Brain microvascular endothelial cell (primary cell): ENCODE data around the gene KCNQ1.

Experiments
- DNase-seq: peaks from one replicate; pipeline ENCODE4 v3.0.0-alpha.2; 2020
- H3K27ac ChIP-seq: fragments of 250-450 bp; sonication (Bioruptor Pico); 2 replicates; pipeline ENCODE4 v1.5.1; 2020; ENCODE audit warnings: mild to moderate bottlenecking, moderate library complexity
- H3K27me3 ChIP-seq: fragments of 250-450 bp; sonication (Bioruptor Pico); replicated peaks from 2 replicates; pipeline ENCODE4 v1.5.1; 2020; ENCODE audit warnings: mild to moderate bottlenecking
- H3K36me3 ChIP-seq: fragments of 250-450 bp; sonication (Bioruptor Pico); replicated peaks from 2 replicates; pipeline ENCODE4 v1.5.1; 2020; ENCODE audit warnings: mild to moderate bottlenecking
- H3K4me3 ChIP-seq: 2 replicates; pipeline ENCODE4 v1.5.1; 2011; ENCODE audit warnings: low read depth, mild to moderate bottlenecking, control low read depth, low read length, moderate library complexity
- in situ Hi-C: cut with HindIII; loops from 2 replicates; pipeline ENCODE4 v1.10.0; 2017; ENCODE audit warnings: low sequenced_read_pairs, low pct_ligation_motif_present
- TF ChIP-seq, protein P1 (sequence below): IDR thresholded peaks from 2 replicates; pipeline ENCODE4 v1.5.1; 2011; ENCODE audit warnings: low read depth, mild to moderate bottlenecking, moderate library complexity, low read length, control low read depth, inconsistent platforms; ENCODE audit errors: missing control alignments

KCNQ1 gene

DNA sequence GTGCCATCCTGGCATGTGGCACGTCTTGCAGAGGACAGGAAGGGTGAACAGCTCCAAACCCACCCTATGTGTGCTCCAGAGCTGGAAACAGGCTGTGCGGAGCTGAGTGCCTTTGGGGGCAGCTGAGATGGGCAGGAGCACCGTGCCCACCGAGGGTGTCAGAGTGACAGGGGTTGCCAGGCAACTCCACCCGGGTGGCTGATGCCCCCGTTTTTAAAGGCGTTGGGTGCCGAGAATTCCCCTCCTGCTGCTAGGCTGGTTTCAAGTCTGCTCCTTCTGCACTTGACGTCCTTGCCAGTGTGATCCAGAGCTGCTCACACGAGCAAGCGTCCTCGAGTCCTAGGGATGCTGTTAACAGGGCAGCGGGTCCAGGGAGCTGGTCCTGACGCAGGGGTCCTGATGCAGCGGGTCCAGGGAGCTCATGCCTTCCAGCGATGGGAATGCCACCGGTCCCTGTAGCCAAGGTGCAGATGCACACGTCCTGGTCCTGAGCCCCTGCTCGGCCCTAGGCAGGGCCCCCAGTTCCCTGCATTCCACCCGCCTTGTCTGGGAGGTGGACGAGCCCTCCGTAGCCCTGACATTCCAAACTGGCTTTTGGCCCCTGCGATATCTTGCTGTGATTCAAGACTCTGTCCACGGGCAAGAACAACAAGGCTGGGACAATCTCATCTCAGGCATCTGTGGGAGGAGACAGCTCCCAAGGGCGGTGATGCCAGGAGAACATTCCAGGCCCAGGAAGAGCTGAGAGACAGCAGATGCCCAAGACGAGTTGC lies 4.9 kb downstream of the KCNQ1 start:
- Histone ChIP-seq H3K27me3 (peaks cover 35% of the 10 kb centered on the region), H3K4me3 (no peak overlapping the region), H3K27ac (no peak overlapping the region), H3K36me3 (no peaks in the 10 kb centered on the region)
- no peak for DNase-seq
- in situ Hi-C loops: no loop called here
- TF ChIP-seq, protein P1, sequence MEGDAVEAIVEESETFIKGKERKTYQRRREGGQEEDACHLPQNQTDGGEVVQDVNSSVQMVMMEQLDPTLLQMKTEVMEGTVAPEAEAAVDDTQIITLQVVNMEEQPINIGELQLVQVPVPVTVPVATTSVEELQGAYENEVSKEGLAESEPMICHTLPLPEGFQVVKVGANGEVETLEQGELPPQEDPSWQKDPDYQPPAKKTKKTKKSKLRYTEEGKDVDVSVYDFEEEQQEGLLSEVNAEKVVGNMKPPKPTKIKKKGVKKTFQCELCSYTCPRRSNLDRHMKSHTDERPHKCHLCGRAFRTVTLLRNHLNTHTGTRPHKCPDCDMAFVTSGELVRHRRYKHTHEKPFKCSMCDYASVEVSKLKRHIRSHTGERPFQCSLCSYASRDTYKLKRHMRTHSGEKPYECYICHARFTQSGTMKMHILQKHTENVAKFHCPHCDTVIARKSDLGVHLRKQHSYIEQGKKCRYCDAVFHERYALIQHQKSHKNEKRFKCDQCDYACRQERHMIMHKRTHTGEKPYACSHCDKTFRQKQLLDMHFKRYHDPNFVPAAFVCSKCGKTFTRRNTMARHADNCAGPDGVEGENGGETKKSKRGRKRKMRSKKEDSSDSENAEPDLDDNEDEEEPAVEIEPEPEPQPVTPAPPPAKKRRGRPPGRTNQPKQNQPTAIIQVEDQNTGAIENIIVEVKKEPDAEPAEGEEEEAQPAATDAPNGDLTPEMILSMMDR: no peak

- Histone ChIP-seq H3K4me3 (no peak overlapping the region), H3K27me3 (peaks cover 30% of the 10 kb centered on the region), H3K27ac (no peak overlapping the region), H3K36me3 (no peaks in the 10 kb centered on the region)
- in situ Hi-C loops: no loop called here
- DNase-seq: no peak
- TF ChIP-seq, protein P1: no peak
Observed at GRCh38 chr11:2450321-2451041, 5.7 kb downstream of the KCNQ1 start.

DNA sequence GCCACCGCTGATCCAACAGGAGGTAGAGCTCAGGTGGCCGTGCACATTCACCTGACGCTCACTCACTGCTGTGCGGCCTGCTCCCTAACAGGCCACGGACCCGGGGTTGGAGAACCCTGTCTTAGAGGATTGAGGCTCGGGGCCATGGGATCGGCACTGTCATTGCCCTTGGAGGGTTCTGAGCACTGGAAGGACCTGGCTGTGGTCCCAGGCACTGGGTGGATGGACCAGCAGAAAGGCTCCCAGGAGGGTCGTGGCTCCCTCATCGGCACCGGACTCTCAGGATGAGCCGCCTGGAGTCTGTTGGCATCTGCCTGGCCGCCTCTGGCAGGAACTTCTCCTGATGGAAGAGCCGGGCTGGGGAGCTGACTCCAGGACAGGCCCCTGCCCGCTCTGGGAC lies 6.5 kb downstream of the KCNQ1 start:
- TF ChIP-seq, protein P1: no peak
- no peak overlapping the region for H3K4me3 ChIP-seq
- H3K27me3 ChIP-seq: peaks cover 22% of the 10 kb centered on the region
- no peak for DNase-seq
- in situ Hi-C loops: no loop called here
- H3K27ac ChIP-seq: no peak overlapping the region
- H3K36me3 ChIP-seq: no peaks in the 10 kb centered on the region

DNA sequence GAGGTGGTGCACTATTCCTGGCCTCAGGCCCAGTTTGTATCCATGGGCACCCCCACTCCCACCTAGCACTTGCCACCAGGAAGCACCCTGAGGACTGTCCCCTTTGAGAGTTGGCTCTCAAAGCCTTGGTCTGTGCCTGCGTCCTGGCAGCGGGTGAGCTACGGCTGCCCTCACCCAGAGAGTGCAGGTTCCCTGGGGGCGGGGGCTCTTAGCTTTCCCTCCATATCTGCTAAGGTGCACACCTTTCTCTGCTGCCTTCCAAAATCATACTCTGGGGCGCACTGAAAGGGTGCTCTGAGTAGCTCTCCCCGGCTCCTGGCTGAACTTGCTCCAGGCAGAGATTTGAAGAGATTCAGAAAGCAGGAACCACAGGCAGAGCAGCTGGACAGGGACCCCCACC lies 7.1 kb downstream of the KCNQ1 start:
- Histone ChIP-seq H3K4me3 (no peak overlapping the region), H3K27ac (no peak overlapping the region), H3K36me3 (no peaks in the 10 kb centered on the region), H3K27me3 (peaks cover 16% of the 10 kb centered on the region)
- DNase-seq: no peak
- in situ Hi-C loops: no loop called here
- TF ChIP-seq, protein P1: no peak

- no peak overlapping the region for H3K27ac ChIP-seq
- no peaks in the 10 kb centered on the region for H3K36me3 ChIP-seq
- no peak overlapping the region for H3K4me3 ChIP-seq
- TF ChIP-seq, protein P1: no peak
- in situ Hi-C loops: no loop called here
- no peak for DNase-seq
- H3K27me3 ChIP-seq: peaks cover 12% of the 10 kb centered on the region
Observed at GRCh38 chr11:2452321-2453012, 7.7 kb downstream of the KCNQ1 start.
